SW 1271 (cell line): ENCODE data around the gene TPO.

ENCODE experiments used
- DNase-seq, 2 experiments: peaks; one replicate each; lab custom pipeline; 2025; lab: John Stamatoyannopoulos, UW

TPO gene

DNA sequence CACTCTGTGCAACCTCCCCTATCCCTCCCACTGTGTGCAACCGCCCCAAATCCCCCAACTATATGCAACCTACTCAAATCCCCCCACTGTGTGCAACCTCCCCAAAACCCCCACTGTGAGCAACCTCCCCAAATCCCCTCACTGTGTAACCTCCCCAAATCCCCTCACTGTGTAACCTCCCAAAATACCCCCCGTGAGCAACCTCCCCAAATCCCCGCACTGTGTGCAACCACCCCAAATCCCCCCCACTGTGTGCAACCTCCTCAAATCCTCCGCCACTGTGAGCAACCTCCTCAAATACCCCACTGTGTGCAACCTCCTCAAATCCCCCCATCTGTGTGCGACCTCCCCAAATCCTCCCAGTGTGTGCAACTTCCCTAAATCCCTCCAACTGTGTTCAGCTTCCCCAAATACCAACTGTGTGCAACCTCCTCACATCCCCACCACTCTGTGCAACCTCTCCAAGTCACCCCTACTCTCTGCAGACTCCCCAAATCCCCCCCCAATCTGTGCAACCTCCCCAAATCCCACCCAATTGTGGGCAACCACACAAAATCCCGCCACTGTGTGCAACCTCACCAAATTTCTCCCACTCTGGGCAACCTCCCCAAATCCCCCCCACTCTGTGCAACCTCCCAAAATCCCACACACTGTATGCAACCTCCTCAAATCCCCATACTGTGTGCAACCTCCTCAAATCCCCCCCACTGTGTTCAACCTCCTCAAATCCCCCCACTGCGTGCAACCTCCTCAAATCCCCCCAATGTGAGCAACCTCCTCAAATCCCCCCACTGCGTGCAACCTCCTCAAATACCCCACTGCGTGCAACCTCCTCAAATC lies 114.1 kb downstream of the TPO start:
- DNase-seq, result no peak

- DNase-seq, result no peak
Observed at GRCh38 chr2:1528273-1529064, 115.2 kb downstream of the TPO start.

- DNase-seq, result peak; percentile 21 to 41
Observed at GRCh38 chr2:1538663-1539062, 125.4 kb downstream of the TPO start.

- DNase-seq, result no peak
Observed at GRCh38 chr2:1539441-1539840, 126.2 kb downstream of the TPO start.

GRCh38 chr2:1539973-1540372 lies 126.7 kb downstream of the TPO start:
- no peak for DNase-seq

DNA sequence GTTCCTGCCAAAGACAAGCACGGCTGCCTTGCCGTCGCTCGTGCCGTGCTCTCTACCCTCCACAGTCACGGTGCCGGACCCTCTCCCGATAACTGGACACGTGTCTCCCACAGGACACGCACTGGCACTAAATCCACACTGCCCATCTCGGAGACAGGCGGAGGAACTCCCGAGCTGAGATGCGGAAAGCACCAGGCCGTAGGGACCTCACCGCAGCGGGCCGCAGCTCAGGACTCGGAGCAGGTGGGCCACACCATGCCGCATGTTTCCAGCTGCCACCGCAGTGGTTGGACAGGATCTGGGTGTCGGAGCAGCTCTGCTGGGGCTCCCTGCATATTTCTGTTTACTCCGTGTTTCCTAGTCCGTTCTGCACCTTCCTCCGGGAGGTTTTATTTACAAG lies 127.2 kb downstream of the TPO start:
- DNase-seq, result no peak

DNA sequence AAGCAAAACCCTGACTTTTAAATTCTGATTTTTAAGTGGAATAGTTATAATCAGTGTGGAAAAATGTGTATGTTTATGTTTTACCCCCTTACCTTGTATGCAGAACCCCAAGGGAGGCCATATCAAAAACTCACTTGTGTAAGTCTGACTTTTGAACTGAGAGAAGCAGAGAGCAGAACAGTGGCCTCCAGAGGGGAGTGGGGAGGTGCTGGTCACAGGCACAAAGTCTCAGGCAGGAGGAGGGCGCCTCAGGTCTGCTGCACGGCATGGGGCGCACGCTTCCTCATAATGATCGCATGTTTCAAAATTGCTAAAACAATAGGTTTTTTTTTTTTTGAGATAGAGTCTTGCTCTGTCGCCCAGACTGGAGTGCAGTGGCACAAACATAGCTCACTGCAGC lies 127.8 kb downstream of the TPO start:
- no peak for DNase-seq

GRCh38 chr2:1541819-1542475 lies 128.7 kb downstream of the TPO start:
- DNase-seq, result no peak

DNA sequence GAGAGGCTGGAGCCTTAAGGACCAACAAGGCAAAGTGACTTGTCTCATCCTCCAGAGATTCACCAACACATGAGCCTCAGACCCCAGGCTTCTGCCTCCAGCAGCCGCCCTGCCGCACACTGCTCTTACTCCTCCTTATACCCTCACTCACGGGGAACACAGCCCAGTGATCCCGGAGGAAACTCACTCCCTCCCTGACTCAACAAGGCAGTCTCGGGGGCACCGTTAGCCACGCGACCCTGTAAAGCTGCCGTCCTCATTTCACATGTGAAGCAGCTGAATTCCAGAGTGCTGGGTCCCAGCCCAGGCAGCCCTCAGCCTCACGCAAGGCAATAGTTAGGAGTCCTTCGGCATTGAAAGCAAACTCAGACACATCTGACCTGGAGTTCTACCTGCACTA lies 129.7 kb downstream of the TPO start:
- no peak for DNase-seq

- no peak for DNase-seq
Observed at GRCh38 chr2:1543776-1544477, 130.7 kb downstream of the TPO start.

GRCh38 chr2:1544478-1545069 lies 131.3 kb downstream of the TPO start:
- DNase-seq, result no peak

GRCh38 chr2:1546023-1546591 lies 132.8 kb downstream of the TPO start:
- DNase-seq, result peak in 1 of 2 experiments; percentile 41

GRCh38 chr2:1546901-1547300 lies 133.6 kb downstream of the TPO start:
- DNase-seq, result no peak

GRCh38 chr2:1548910-1549673 lies 135.8 kb downstream of the TPO start:
- DNase-seq, result no peak

DNA sequence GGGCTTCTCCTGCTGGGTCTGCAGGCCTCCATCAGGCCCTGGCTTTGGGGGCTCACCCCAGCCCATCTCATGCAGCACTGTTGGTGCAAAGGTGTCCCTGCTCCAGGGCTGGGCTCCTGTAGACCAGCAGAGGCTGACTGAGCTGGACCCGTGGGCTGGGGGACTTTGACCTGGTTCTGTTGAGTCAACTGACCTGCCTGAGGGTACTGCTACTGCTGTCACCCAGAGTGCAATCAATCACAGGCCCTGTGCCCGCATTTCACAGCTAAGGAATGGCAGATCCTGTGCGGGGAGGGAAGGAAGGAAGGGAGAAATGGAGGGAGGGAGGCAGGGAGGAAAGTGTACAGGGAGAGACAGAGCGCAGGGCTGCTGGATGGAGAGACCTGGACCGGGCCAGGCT lies 136.8 kb downstream of the TPO start:
- DNase-seq, result no peak

DNA sequence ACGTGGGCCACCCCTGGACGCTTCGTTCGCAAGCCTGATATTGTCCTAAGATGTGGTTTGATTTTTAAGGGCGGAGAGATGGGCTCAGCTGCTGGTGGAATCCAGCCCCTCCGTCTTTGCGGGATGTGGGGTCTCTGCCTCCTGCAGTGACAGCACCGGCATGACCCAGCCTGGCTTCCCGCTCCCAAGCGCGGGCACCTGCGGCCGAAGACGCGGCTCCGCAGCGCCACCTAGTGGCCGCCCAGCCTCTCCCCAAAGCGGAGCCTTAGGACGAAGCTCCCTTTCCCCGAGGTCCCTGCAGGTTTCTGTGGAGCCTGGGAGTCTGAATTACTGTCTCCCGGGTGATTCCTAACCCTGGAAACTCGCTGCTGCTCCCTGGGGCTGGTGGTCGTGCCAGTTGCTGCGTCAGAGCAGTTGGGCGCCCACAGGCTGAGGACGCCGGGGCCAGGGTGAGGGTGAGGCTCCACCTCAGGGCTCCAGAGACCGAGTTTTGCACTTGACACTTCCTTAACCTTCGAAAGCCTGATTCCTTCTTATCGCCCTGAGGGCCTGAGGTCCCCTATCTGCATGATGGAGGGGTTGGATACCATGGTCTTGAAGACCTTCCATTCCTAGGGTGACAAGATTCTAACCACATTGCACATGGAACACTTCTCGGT lies 137.5 kb downstream of the TPO start:
- DNase-seq, result peak in 1 of 2 experiments; percentile 29

GRCh38 chr2:1551905-1552304 lies 138.6 kb downstream of the TPO start:
- no peak for DNase-seq

GRCh38 chr2:1552611-1553010 lies 139.3 kb downstream of the TPO start:
- DNase-seq, result no peak

DNA sequence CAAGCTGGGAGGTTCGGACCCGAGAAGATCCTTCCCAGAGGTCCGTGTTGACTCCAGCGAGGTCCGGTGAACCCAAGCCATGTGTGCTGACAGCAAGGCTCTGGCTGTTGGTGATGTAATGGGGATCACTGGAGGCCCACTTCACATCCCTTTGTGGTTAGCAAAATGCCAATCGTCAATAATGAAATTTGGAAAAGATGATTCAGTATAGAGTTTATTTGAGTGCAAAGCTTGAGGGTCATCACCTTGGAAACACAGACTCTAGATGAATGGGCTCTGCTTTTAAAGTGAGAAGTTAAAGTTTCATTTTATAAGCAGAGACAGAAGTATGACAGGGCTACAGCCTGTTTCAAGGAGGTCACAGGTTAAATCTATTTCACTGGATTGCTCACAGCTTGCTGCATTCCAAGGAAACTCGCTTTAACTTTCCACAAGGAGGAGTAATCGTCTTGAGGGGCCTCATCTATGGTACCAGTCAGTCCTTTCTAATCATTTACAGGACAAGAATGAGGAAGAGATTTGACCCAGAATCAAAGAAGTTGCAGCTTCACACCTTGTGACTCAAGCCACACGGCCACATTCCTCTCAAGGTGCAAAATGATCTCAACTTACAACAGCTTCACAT lies 140.5 kb downstream of the TPO start:
- DNase-seq, result peak in 1 of 2 experiments; percentile 11

GRCh38 chr2:1556286-1556685 lies 143.0 kb downstream of the TPO start:
- DNase-seq, result no peak
